ENCODE measurements around the gene MIDN. TPM values are rescaled to one million over a fixed set of nuclear protein-coding genes. Genes with fewer than 3 reads are reported as not detected.

The MIDN gene
- total RNA-seq, 1 experiment from 2014 or later = 9.1 TPM

GRCh38 chr19:1225440-1226226 lies 22.8 kb upstream of the MIDN start:
- Histone ChIP-seq H3K4me1 (no peaks in the 10 kb centered on the region), H3K27me3 (no peaks in the 10 kb centered on the region), H3K27ac (no peak overlapping the region), H3K36me3 (peaks cover 20% of the 10 kb centered on the region), H3K9me3 (replicated peaks) (no peaks in the 10 kb centered on the region), H3K4me3 (no peak overlapping the region)
- no peak for DNase-seq

- Histone ChIP-seq H3K4me1 (no peaks in the 10 kb centered on the region), H3K27ac (no peak overlapping the region), H3K36me3 (peaks cover 20% of the 10 kb centered on the region), H3K9me3 (replicated peaks) (no peaks in the 10 kb centered on the region), H3K4me3 (no peak overlapping the region), H3K27me3 (no peaks in the 10 kb centered on the region)
- DNase-seq = no peak
Measured at GRCh38 chr19:1226227-1226518, 22.2 kb upstream of the MIDN start.

- no peaks in the 10 kb centered on the region for H3K27me3 ChIP-seq
- H3K9me3 ChIP-seq (replicated peaks) = no peaks in the 10 kb centered on the region
- no peaks in the 10 kb centered on the region for H3K4me1 ChIP-seq
- no peak overlapping the region for H3K4me3 ChIP-seq
- no peak overlapping the region for H3K27ac ChIP-seq
- H3K36me3 ChIP-seq = peaks cover 20% of the 10 kb centered on the region
- no peak for DNase-seq
Measured at GRCh38 chr19:1226522-1227303, 21.7 kb upstream of the MIDN start.

- no peak for DNase-seq
- H3K4me3 ChIP-seq = no peak overlapping the region
- no peak overlapping the region for H3K27ac ChIP-seq
- H3K4me1 ChIP-seq = peaks cover 3% of the 10 kb centered on the region; the same call in 1 of the 2 replicates
- no peaks in the 10 kb centered on the region for H3K9me3 ChIP-seq (replicated peaks)
- no peaks in the 10 kb centered on the region for H3K27me3 ChIP-seq
- H3K36me3 ChIP-seq = peaks cover 20% of the 10 kb centered on the region
Measured at GRCh38 chr19:1227304-1228054, 20.9 kb upstream of the MIDN start.

- Histone ChIP-seq H3K4me1 (peaks cover 8% of the 10 kb centered on the region; the same call in 1 of the 2 replicates), H3K27ac (no peak overlapping the region), H3K4me3 (no peak overlapping the region), H3K27me3 (no peaks in the 10 kb centered on the region), H3K9me3 (replicated peaks) (no peaks in the 10 kb centered on the region), H3K36me3 (peaks cover 20% of the 10 kb centered on the region)
- DNase-seq = no peak
Measured at GRCh38 chr19:1228161-1228957, 20.0 kb upstream of the MIDN start.

- Histone ChIP-seq H3K27ac (no peak overlapping the region), H3K27me3 (no peaks in the 10 kb centered on the region), H3K36me3 (peaks cover 20% of the 10 kb centered on the region), H3K4me1 (peaks cover 8% of the 10 kb centered on the region; the same call in 1 of the 2 replicates), H3K4me3 (no peak overlapping the region), H3K9me3 (replicated peaks) (no peaks in the 10 kb centered on the region)
- DNase-seq = no peak
Measured at GRCh38 chr19:1229056-1229923, 19.1 kb upstream of the MIDN start.

GRCh38 chr19:1229924-1230782 lies 18.2 kb upstream of the MIDN start:
- Histone ChIP-seq H3K27ac (no peak overlapping the region), H3K36me3 (peaks cover 20% of the 10 kb centered on the region), H3K27me3 (no peaks in the 10 kb centered on the region), H3K4me3 (no peak overlapping the region), H3K9me3 (replicated peaks) (no peaks in the 10 kb centered on the region), H3K4me1 (peaks cover 8% of the 10 kb centered on the region; the same call in 1 of the 2 replicates)
- DNase-seq = no peak

GRCh38 chr19:1230783-1231489 lies 17.4 kb upstream of the MIDN start:
- no peak overlapping the region for H3K27ac ChIP-seq
- no peaks in the 10 kb centered on the region for H3K27me3 ChIP-seq
- peaks cover 8% of the 10 kb centered on the region; the same call in 1 of the 2 replicates for H3K4me1 ChIP-seq
- no peak overlapping the region for H3K4me3 ChIP-seq
- peaks cover 20% of the 10 kb centered on the region for H3K36me3 ChIP-seq
- no peak for DNase-seq
- H3K9me3 ChIP-seq (replicated peaks) = no peaks in the 10 kb centered on the region

- peak overlapping the region; percentile 17; the same call in 1 of the 2 replicates for H3K27ac ChIP-seq
- peaks cover 11% of the 10 kb centered on the region for H3K36me3 ChIP-seq
- no peak overlapping the region for H3K4me3 ChIP-seq
- H3K4me1 ChIP-seq = peaks cover 11% of the 10 kb centered on the region; the same call in 1 of the 2 replicates
- H3K9me3 ChIP-seq (replicated peaks) = no peaks in the 10 kb centered on the region
- no peaks in the 10 kb centered on the region for H3K27me3 ChIP-seq
- no peak for DNase-seq
Measured at GRCh38 chr19:1231729-1232637, 16.4 kb upstream of the MIDN start.

GRCh38 chr19:1232652-1233072 lies 15.7 kb upstream of the MIDN start:
- H3K27ac ChIP-seq = peak overlapping the region; percentile 17; the same call in 1 of the 2 replicates
- DNase-seq = peak; percentile 51 to 57
- H3K4me1 ChIP-seq = peaks cover 11% of the 10 kb centered on the region; the same call in 1 of the 2 replicates
- H3K9me3 ChIP-seq (replicated peaks) = no peaks in the 10 kb centered on the region
- H3K36me3 ChIP-seq = peaks cover 5% of the 10 kb centered on the region
- no peak overlapping the region for H3K4me3 ChIP-seq
- H3K27me3 ChIP-seq = no peaks in the 10 kb centered on the region

- no peak for DNase-seq
- Histone ChIP-seq H3K27me3 (peaks cover 1% of the 10 kb centered on the region; the same call in 1 of the 2 replicates), H3K27ac (peak overlapping the region; percentile 17; the same call in 1 of the 2 replicates), H3K9me3 (replicated peaks) (no peaks in the 10 kb centered on the region), H3K36me3 (peaks cover under 1% of the 10 kb centered on the region), H3K4me1 (peaks cover 11% of the 10 kb centered on the region; the same call in 1 of the 2 replicates), H3K4me3 (no peak overlapping the region)
Measured at GRCh38 chr19:1233115-1233667, 15.2 kb upstream of the MIDN start.
